Natural killer cell treated with Interleukin-12 subunit alpha and Interleukin-12 subunit beta and Interleukin-15 and Interleukin-18, amount 100 ng/mL, for 72 hours (primary cell): Measurements from ENCODE around the gene ELMO1. TPM values are rescaled to one million over a fixed set of nuclear protein-coding genes. Genes with fewer than 3 reads are reported as not detected.

ENCODE experiments used
- ATAC-seq, 2 donors: fragments of 150-1000 bp; cut with Tn5 transposase in 1 of 2; sonication (Bioruptor Pico), chemical (Tn5 transposase) in 1 of 2; 2 replicates each; pipeline ENCODE4 v1.10.0; 2021
- DNase-seq: peaks from one replicate; pipeline ENCODE4 v3.0.0; 2022; ENCODE audit warnings: low spot score
- H3K27ac Mint-ChIP-seq, 2 donors: 1 replicate in 1 of 2; 2 replicates in 1 of 2; pipeline ENCODE4 v1.8.0; 2022; ENCODE audit warnings: mixed read lengths in 2 of 2, mild to moderate bottlenecking in 1 of 2, moderate library complexity in 1 of 2
- H3K27me3 Mint-ChIP-seq, 2 donors: 1 replicate in 1 of 2; 2 replicates in 1 of 2; pipeline ENCODE4 v1.8.0; 2022; ENCODE audit warnings: mixed read lengths in 2 of 2
- H3K36me3 Mint-ChIP-seq: one replicate; pipeline ENCODE4 v1.8.0; 2022; ENCODE audit warnings: mixed read lengths
- H3K4me1 Mint-ChIP-seq, 2 donors: 1 replicate in 1 of 2; 2 replicates in 1 of 2; pipeline ENCODE4 v1.8.0; 2022; ENCODE audit warnings: low read depth in 2 of 2, mixed read lengths in 2 of 2, mild to moderate bottlenecking in 1 of 2
- H3K4me3 Mint-ChIP-seq: one replicate; pipeline ENCODE4 v1.8.0; 2022; ENCODE audit warnings: mixed read lengths
- H3K9me3 Mint-ChIP-seq: 2 replicates; pipeline ENCODE4 v1.8.0; 2022; ENCODE audit warnings: mixed read lengths
- total RNA-seq, 2 donors: library from RNA; stranded (reverse); gene quantifications; one replicate each; pipeline ENCODE4 v1.2.3, GENCODE V29; 2022

The ELMO1 gene
- total RNA-seq, 2 donors from 2014 or later, result 36.8 to 103 TPM

- Mint-ChIP-seq H3K4me3 (no peak overlapping the region), H3K4me1 (peaks cover 0 to 3% of the 10 kb centered on the region in 2 donors), H3K27ac (no peak overlapping the region), H3K27me3 (no peaks in the 10 kb centered on the region), H3K36me3 (no peaks in the 10 kb centered on the region), H3K9me3 (no peaks in the 10 kb centered on the region)
- no peak for DNase-seq
- ATAC-seq, result no peak
Measured at GRCh38 chr7:37236906-37237305, 211.8 kb downstream of the ELMO1 start.

GRCh38 chr7:37235813-37236212, 212.9 kb downstream of the ELMO1 start:
- Mint-ChIP-seq H3K27me3 (no peaks in the 10 kb centered on the region), H3K4me3 (no peak overlapping the region), H3K4me1 (peaks cover 0 to 3% of the 10 kb centered on the region in 2 donors), H3K9me3 (no peaks in the 10 kb centered on the region), H3K27ac (no peak overlapping the region), H3K36me3 (no peaks in the 10 kb centered on the region)
- DNase-seq (no peak), ATAC-seq (no peak)

- DNase-seq, result no peak
- Mint-ChIP-seq H3K4me3 (no peak overlapping the region), H3K9me3 (no peaks in the 10 kb centered on the region), H3K36me3 (no peaks in the 10 kb centered on the region), H3K27me3 (no peaks in the 10 kb centered on the region), H3K27ac (no peak overlapping the region), H3K4me1 (peaks cover 3 to 4% of the 10 kb centered on the region in 2 donors)
- ATAC-seq, result no peak
Measured at GRCh38 chr7:37234928-37235327, 213.7 kb downstream of the ELMO1 start.

GRCh38 chr7:37234334-37234733, 214.3 kb downstream of the ELMO1 start:
- H3K27me3 Mint-ChIP-seq, result no peaks in the 10 kb centered on the region
- ATAC-seq, result no peak
- H3K4me3 Mint-ChIP-seq, result no peak overlapping the region
- no peaks in the 10 kb centered on the region for H3K36me3 Mint-ChIP-seq
- no peaks in the 10 kb centered on the region for H3K9me3 Mint-ChIP-seq
- DNase-seq, result no peak
- no peak overlapping the region for H3K27ac Mint-ChIP-seq
- H3K4me1 Mint-ChIP-seq, result peaks cover 3 to 4% of the 10 kb centered on the region in 2 donors

GRCh38 chr7:37231613-37232012, 217.1 kb downstream of the ELMO1 start:
- DNase-seq, result no peak
- Mint-ChIP-seq H3K36me3 (peaks cover 6% of the 10 kb centered on the region), H3K27ac (no peak overlapping the region), H3K4me1 (peaks cover 3 to 4% of the 10 kb centered on the region in 2 donors), H3K9me3 (no peaks in the 10 kb centered on the region), H3K27me3 (no peaks in the 10 kb centered on the region), H3K4me3 (no peak overlapping the region)
- no peak for ATAC-seq

- Mint-ChIP-seq H3K9me3 (no peaks in the 10 kb centered on the region), H3K4me3 (no peak overlapping the region), H3K36me3 (peaks cover 6% of the 10 kb centered on the region), H3K27me3 (no peaks in the 10 kb centered on the region), H3K4me1 (peaks cover 3 to 4% of the 10 kb centered on the region in 2 donors), H3K27ac (no peak overlapping the region)
- ATAC-seq (no peak), DNase-seq (no peak)
Measured at GRCh38 chr7:37230221-37230620, 218.4 kb downstream of the ELMO1 start.

- ATAC-seq (no peak), DNase-seq (no peak)
- peaks cover 0 to 4% of the 10 kb centered on the region in 2 donors for H3K4me1 Mint-ChIP-seq
- H3K9me3 Mint-ChIP-seq, result no peaks in the 10 kb centered on the region
- H3K4me3 Mint-ChIP-seq, result no peak overlapping the region
- no peaks in the 10 kb centered on the region for H3K27me3 Mint-ChIP-seq
- peaks cover 6% of the 10 kb centered on the region for H3K36me3 Mint-ChIP-seq
- no peak overlapping the region for H3K27ac Mint-ChIP-seq
Measured at GRCh38 chr7:37229381-37229780, 219.3 kb downstream of the ELMO1 start.

GRCh38 chr7:37225285-37225969, 223.2 kb downstream of the ELMO1 start:
- Mint-ChIP-seq H3K9me3 (no peaks in the 10 kb centered on the region), H3K27ac (no peak overlapping the region), H3K27me3 (no peaks in the 10 kb centered on the region), H3K4me3 (no peak overlapping the region), H3K4me1 (peaks cover 0 to 4% of the 10 kb centered on the region in 2 donors), H3K36me3 (peaks cover 11% of the 10 kb centered on the region)
- DNase-seq (no peak), ATAC-seq (no peak)

GRCh38 chr7:37224746-37225145, 223.9 kb downstream of the ELMO1 start:
- H3K4me1 Mint-ChIP-seq, result no peaks in the 10 kb centered on the region
- H3K27ac Mint-ChIP-seq, result no peak overlapping the region
- no peaks in the 10 kb centered on the region for H3K9me3 Mint-ChIP-seq
- ATAC-seq (no peak), DNase-seq (no peak)
- no peak overlapping the region for H3K4me3 Mint-ChIP-seq
- peaks cover 11% of the 10 kb centered on the region for H3K36me3 Mint-ChIP-seq
- H3K27me3 Mint-ChIP-seq, result no peaks in the 10 kb centered on the region

GRCh38 chr7:37220664-37221063, 228.0 kb downstream of the ELMO1 start:
- no peak overlapping the region for H3K4me3 Mint-ChIP-seq
- DNase-seq (no peak), ATAC-seq (no peak)
- peaks cover 13 to 16% of the 10 kb centered on the region in 2 donors for H3K4me1 Mint-ChIP-seq
- H3K27me3 Mint-ChIP-seq, result no peaks in the 10 kb centered on the region
- H3K9me3 Mint-ChIP-seq, result no peaks in the 10 kb centered on the region
- H3K36me3 Mint-ChIP-seq, result peaks cover 6% of the 10 kb centered on the region
- H3K27ac Mint-ChIP-seq, result no peak overlapping the region

- Mint-ChIP-seq H3K9me3 (no peaks in the 10 kb centered on the region), H3K36me3 (peaks cover 6% of the 10 kb centered on the region), H3K27ac (no peak overlapping the region), H3K27me3 (no peaks in the 10 kb centered on the region), H3K4me3 (no peak overlapping the region), H3K4me1 (peaks cover 13 to 17% of the 10 kb centered on the region in 2 donors)
- ATAC-seq, result no peak
- no peak for DNase-seq
Measured at GRCh38 chr7:37218956-37219355, 229.7 kb downstream of the ELMO1 start.

GRCh38 chr7:37216923-37217322, 231.7 kb downstream of the ELMO1 start:
- Mint-ChIP-seq H3K9me3 (no peaks in the 10 kb centered on the region), H3K27me3 (no peaks in the 10 kb centered on the region), H3K27ac (no peak overlapping the region), H3K4me1 (peaks cover 13 to 17% of the 10 kb centered on the region in 2 donors), H3K36me3 (peaks cover 3% of the 10 kb centered on the region), H3K4me3 (no peak overlapping the region)
- DNase-seq (no peak), ATAC-seq (no peak)

GRCh38 chr7:37216156-37216852, 232.4 kb downstream of the ELMO1 start:
- ATAC-seq, result no peak
- no peak for DNase-seq
- Mint-ChIP-seq H3K36me3 (peaks cover 4% of the 10 kb centered on the region), H3K9me3 (no peaks in the 10 kb centered on the region), H3K4me1 (peaks cover 13 to 17% of the 10 kb centered on the region in 2 donors), H3K4me3 (no peak overlapping the region), H3K27ac (no peak overlapping the region), H3K27me3 (no peaks in the 10 kb centered on the region)

GRCh38 chr7:37215290-37215923, 233.3 kb downstream of the ELMO1 start:
- H3K36me3 Mint-ChIP-seq, result peaks cover 8% of the 10 kb centered on the region
- H3K4me1 Mint-ChIP-seq, result peaks cover 13 to 17% of the 10 kb centered on the region in 2 donors
- H3K9me3 Mint-ChIP-seq, result no peaks in the 10 kb centered on the region

More at GRCh38 chr7:37215290-37215923, 233.3 kb downstream of the ELMO1 start:
- no peak for ATAC-seq
- no peak for DNase-seq
- H3K27me3 Mint-ChIP-seq, result no peaks in the 10 kb centered on the region
- no peak overlapping the region for H3K4me3 Mint-ChIP-seq
- no peak overlapping the region for H3K27ac Mint-ChIP-seq
